GM10248 (cell line): ENCODE measurements around the gene DPPA3.
"Not testable (repeated sequence)": the region's sequence is repeated elsewhere in the genome, so short reads cannot be mapped to it uniquely, and the experiment has no call there.

ENCODE experiments used
- CTCF ChIA-PET: fragments of 300-600 bp; sonication (Branson Sonifier 250); formaldehyde crosslinking; extraction: SDS; loops from one replicate; lab custom pipeline; 2021; ENCODE audit warnings: antibody characterized with exemption; lab: Yijun Ruan, JAX
- POLR2A ChIA-PET: fragments of 350-650 bp; sonication (Branson Sonifier 250); formaldehyde crosslinking; extraction: SDS; loops from one replicate; lab custom pipeline; 2020; ENCODE audit warnings: antibody characterized with exemption; lab: Yijun Ruan, JAX
- DNase-seq: peaks from one replicate; pipeline ENCODE4 v3.0.0; 2012; ENCODE audit errors: extremely low spot score
- CTCF ChIP-seq: IDR thresholded peaks from 2 replicates; pipeline ENCODE4 v1.5.1; 2012; ENCODE audit warnings: mild to moderate bottlenecking, low read depth; ENCODE audit errors: extremely low read depth, missing control alignments, control extremely low read depth

DPPA3 gene

GRCh38 chr12:7711133-7711532 lies at the start of gene DPPA3:
Gene DPPA3, plus strand, starts transcription at chr12:7711433. Its CDS starts 138 bp downstream, at chr12:7711571.
- ChIA-PET CTCF (no interaction called here), POLR2A (no interaction called here)
- DNase-seq, result no peak
- TF ChIP-seq CTCF, result no peak

GRCh38 chr12:7661741-7662140 lies 49.5 kb upstream of the DPPA3 start:
- no peak for DNase-seq
- CTCF ChIA-PET, result no interaction called here
- no peak for TF ChIP-seq CTCF
- POLR2A ChIA-PET, result no interaction called here

- ChIA-PET POLR2A (no interaction called here), CTCF (interaction anchor here (1.0 to 1.5 kb wide), 2 partner anchors 10 to 141 kb away, joined by 3 to 4 read pairs; no protein-coding TSS in a partner anchor)
- DNase-seq, result no peak
- TF ChIP-seq CTCF, result no peak
Observed at GRCh38 chr12:7666595-7666994, 44.6 kb upstream of the DPPA3 start.

- peak; percentile 22 for DNase-seq
- ChIA-PET POLR2A (no interaction called here), CTCF (interaction anchor here (1.5 kb wide), 1 partner anchor 10 kb away, joined by 4 read pairs; no protein-coding TSS in a partner anchor)
- no peak for TF ChIP-seq CTCF
Observed at GRCh38 chr12:7667125-7667524, 44.1 kb upstream of the DPPA3 start.

GRCh38 chr12:7668171-7668570 lies 43.1 kb upstream of the DPPA3 start:
- DNase-seq, result no peak
- ChIA-PET CTCF (interaction anchor here (1.3 to 3.0 kb wide), 2 partner anchors 24 to 139 kb away, joined by 4 to 8 read pairs; no protein-coding TSS in a partner anchor), POLR2A (no interaction called here)
- no peak for TF ChIP-seq CTCF

- POLR2A ChIA-PET, DNase-seq, CTCF ChIA-PET: not testable (repeated sequence)
Observed at GRCh38 chr12:7675455-7675854, 35.8 kb upstream of the DPPA3 start.

- DNase-seq, result peak; percentile 59
- POLR2A ChIA-PET, result not testable (repeated sequence)
- CTCF ChIA-PET, result interaction anchor here (1.6 kb wide), 1 partner anchor 11 kb away, joined by 4 read pairs; no protein-coding TSS in a partner anchor
- peak; percentile 41 for TF ChIP-seq CTCF
Observed at GRCh38 chr12:7677432-7677888, 33.8 kb upstream of the DPPA3 start.
